Peyer's patch (tissue), 4 donors: ENCODE data around the gene TIPRL. TPM values are rescaled to one million over a fixed set of nuclear protein-coding genes. Genes with fewer than 3 reads are reported as not detected.
A peak's percentile ranks its signal among the peaks of the same experiment; 100 is the strongest.

Experiments used
- DNase-seq, 3 donors: peaks; one replicate each; pipeline ENCODE4 v3.0.0-alpha.2; 2017 to 2019
- H3K27ac ChIP-seq, 4 donors: fragments of 200-600 bp; sonication (generic); one replicate each; pipeline ENCODE4 v1.5.1; 2016 to 2019
- H3K27me3 ChIP-seq, 2 donors: fragments of 200-600 bp; sonication (generic); one replicate each; pipeline ENCODE4 v1.5.1; 2019
- H3K36me3 ChIP-seq, 3 donors: fragments of 200-600 bp; sonication (generic); one replicate each; pipeline ENCODE4 v1.5.1; 2016 to 2019
- H3K4me1 ChIP-seq, 4 donors: fragments of 200-600 bp; sonication (generic); one replicate each; pipeline ENCODE4 v1.5.1; 2016 to 2019
- H3K4me3 ChIP-seq, 4 donors: fragments of 200-600 bp; sonication (generic); 1 replicate in 3 of 4; 2 replicates in 1 of 4; pipeline ENCODE4 v1.5.1; 2016 to 2019; ENCODE audit warnings: mild to moderate bottlenecking in 1 of 4
- H3K9me3 ChIP-seq, 4 donors: fragments of 200-600 bp; sonication (generic); one replicate each; pipeline ENCODE4 v1.5.1; 2016 to 2019; ENCODE audit warnings: mild to moderate bottlenecking in 1 of 4
- POLR2A ChIP-seq, 2 donors: fragments of 450-650 bp; IDR thresholded peaks; one replicate each; pipeline ENCODE4 v1.5.1; 2017; ENCODE audit warnings: antibody characterized with exemption in 2 of 2, mild to moderate bottlenecking in 2 of 2, moderate library complexity in 2 of 2
- total RNA-seq, 4 donors: library from RNA; depleted of rRNA; stranded (reverse); fragments of >200 nt; gene quantifications; one replicate each; pipeline ENCODE4 v1.1.0, GENCODE V29; 2016
- TF ChIP-seq, protein P1 (sequence below), 6 experiments: fragments of 450-650 bp in 4 of 6; fragments of 200-600 bp in 2 of 6; sonication (generic) in 1 of 6; IDR thresholded peaks; one replicate each; pipeline ENCODE4 v1.5.1; 2017 to 2019; ENCODE audit warnings: antibody characterized with exemption in 6 of 6, mild to moderate bottlenecking in 3 of 6, moderate library complexity in 1 of 6

Gene TIPRL
- total RNA-seq, 4 donors from 2014 or later, result 9.1 to 29.4 (median 16.8) TPM

GRCh38 chr1:168235937-168236336 is 57.2 kb downstream of the TIPRL start:
- no peaks in the 10 kb centered on the region for H3K9me3 ChIP-seq
- peaks cover 0 to 95% (median 0%) of the 10 kb centered on the region in 3 donors for H3K36me3 ChIP-seq
- no peaks in the 10 kb centered on the region for H3K27me3 ChIP-seq
- peaks cover 0 to 21% (median 0%) of the 10 kb centered on the region in 4 donors for H3K4me1 ChIP-seq
- H3K27ac ChIP-seq, result no peak overlapping the region
- no peak for DNase-seq
- no peak overlapping the region for H3K4me3 ChIP-seq
- TF ChIP-seq, protein P1, sequence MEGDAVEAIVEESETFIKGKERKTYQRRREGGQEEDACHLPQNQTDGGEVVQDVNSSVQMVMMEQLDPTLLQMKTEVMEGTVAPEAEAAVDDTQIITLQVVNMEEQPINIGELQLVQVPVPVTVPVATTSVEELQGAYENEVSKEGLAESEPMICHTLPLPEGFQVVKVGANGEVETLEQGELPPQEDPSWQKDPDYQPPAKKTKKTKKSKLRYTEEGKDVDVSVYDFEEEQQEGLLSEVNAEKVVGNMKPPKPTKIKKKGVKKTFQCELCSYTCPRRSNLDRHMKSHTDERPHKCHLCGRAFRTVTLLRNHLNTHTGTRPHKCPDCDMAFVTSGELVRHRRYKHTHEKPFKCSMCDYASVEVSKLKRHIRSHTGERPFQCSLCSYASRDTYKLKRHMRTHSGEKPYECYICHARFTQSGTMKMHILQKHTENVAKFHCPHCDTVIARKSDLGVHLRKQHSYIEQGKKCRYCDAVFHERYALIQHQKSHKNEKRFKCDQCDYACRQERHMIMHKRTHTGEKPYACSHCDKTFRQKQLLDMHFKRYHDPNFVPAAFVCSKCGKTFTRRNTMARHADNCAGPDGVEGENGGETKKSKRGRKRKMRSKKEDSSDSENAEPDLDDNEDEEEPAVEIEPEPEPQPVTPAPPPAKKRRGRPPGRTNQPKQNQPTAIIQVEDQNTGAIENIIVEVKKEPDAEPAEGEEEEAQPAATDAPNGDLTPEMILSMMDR (IDR thresholded peaks at IDR 0.05), result no peak
- TF ChIP-seq POLR2A (IDR thresholded peaks at IDR 0.05), result no peak

- DNase-seq, result no peak
- TF ChIP-seq, protein P1 (IDR thresholded peaks at IDR 0.05), result no peak
- TF ChIP-seq POLR2A (IDR thresholded peaks at IDR 0.05), result no peak
- Histone ChIP-seq H3K4me3 (no peak overlapping the region), H3K27me3 (no peaks in the 10 kb centered on the region), H3K27ac (no peak overlapping the region), H3K9me3 (no peaks in the 10 kb centered on the region), H3K4me1 (peaks cover 0 to 18% (median 0%) of the 10 kb centered on the region in 4 donors), H3K36me3 (peaks cover 0 to 98% (median 0%) of the 10 kb centered on the region in 3 donors)
These were observed 58.3 kb downstream of the TIPRL start for GRCh38 chr1:168236836-168237611.

GRCh38 chr1:168243198-168243597 is 64.4 kb downstream of the TIPRL start:
- TF ChIP-seq, protein P1 (IDR thresholded peaks at IDR 0.05), result no peak
- TF ChIP-seq POLR2A (IDR thresholded peaks at IDR 0.05), result no peak

DNA sequence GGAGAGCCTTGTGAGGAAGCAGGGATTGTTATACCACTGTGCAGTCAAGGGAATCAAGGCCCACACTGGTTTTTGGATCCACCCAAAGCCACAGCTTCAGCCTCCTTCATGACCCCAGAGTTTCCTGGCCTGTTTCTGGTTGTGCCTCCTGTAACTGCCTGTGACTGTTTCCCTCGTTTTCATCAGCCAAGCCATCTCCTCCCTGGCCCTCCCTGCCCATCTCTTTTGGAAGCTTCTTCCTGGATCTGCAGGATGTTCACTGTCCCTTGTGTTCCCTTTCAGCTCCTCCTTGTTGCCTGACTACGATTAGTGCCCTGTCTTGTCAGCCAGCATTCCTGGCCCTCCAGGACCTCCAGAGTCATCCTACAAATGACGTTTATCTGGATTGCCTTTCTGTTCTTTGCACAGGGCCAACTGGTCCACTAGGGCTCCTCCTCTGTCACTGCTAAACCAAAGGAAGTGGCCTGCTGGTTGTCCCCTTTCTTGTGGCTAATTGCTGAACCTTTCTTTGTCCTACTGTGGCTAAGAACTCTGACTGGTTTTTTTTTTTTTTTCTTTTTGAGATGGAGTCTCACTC is 65.0 kb downstream of the TIPRL start:
- no peak overlapping the region for H3K4me3 ChIP-seq
- peak overlapping the region in 1 of 4 donors; percentile 19 for H3K27ac ChIP-seq
- no peaks in the 10 kb centered on the region for H3K27me3 ChIP-seq
- DNase-seq, result no peak
- TF ChIP-seq, protein P1 (IDR thresholded peaks at IDR 0.05), result no peak
- no peak for TF ChIP-seq POLR2A (IDR thresholded peaks at IDR 0.05)
- no peaks in the 10 kb centered on the region for H3K9me3 ChIP-seq
- H3K36me3 ChIP-seq, result peaks cover 0 to 74% (median 0%) of the 10 kb centered on the region in 3 donors
- H3K4me1 ChIP-seq, result peaks cover 0 to 19% (median 0%) of the 10 kb centered on the region in 4 donors

More at GRCh38 chr1:168243198-168243597, 64.4 kb downstream of the TIPRL start:
- Histone ChIP-seq H3K4me1 (peaks cover 0 to 19% (median 0%) of the 10 kb centered on the region in 4 donors), H3K36me3 (peaks cover 0 to 77% (median 0%) of the 10 kb centered on the region in 3 donors), H3K27me3 (no peaks in the 10 kb centered on the region), H3K4me3 (no peak overlapping the region), H3K9me3 (no peaks in the 10 kb centered on the region), H3K27ac (peak overlapping the region in 1 of 4 donors; percentile 19)
- DNase-seq, result no peak

DNA sequence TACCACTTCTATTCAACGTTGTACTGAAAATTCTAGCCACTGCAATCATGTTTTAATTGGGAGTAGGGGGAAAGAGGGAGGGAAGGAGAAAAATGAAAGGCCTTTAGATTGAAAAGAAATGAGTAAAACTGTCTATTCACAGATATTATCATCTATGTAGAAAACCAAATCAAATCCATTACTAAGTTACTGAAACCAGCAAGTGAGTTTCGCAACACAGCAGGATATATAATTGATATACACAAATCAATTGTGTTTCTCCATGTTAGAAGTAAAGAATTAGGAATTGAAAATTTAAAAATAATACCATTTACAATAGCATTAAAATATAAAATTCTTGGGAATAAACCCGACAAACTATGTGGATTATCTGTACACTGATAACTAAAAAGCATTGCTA is 66.3 kb downstream of the TIPRL start:
- Histone ChIP-seq H3K4me3 (no peak overlapping the region), H3K27ac (no peak overlapping the region), H3K9me3 (no peaks in the 10 kb centered on the region), H3K27me3 (no peaks in the 10 kb centered on the region), H3K4me1 (peaks cover 0 to 19% (median 0%) of the 10 kb centered on the region in 4 donors), H3K36me3 (peaks cover 0 to 72% (median 0%) of the 10 kb centered on the region in 3 donors)
- TF ChIP-seq, protein P1 (IDR thresholded peaks at IDR 0.05), result no peak
- no peak for TF ChIP-seq POLR2A (IDR thresholded peaks at IDR 0.05)
- no peak for DNase-seq
